DMS79 (cell line): ENCODE results near the gene FCAR.
"Not testable (repeated sequence)": the region's sequence is repeated elsewhere in the genome, so short reads cannot be mapped to it uniquely, and the experiment has no call there.

Source experiments
- DNase-seq: peaks from one replicate; lab custom pipeline; 2025; lab: John Stamatoyannopoulos, UW

Gene FCAR

DNA sequence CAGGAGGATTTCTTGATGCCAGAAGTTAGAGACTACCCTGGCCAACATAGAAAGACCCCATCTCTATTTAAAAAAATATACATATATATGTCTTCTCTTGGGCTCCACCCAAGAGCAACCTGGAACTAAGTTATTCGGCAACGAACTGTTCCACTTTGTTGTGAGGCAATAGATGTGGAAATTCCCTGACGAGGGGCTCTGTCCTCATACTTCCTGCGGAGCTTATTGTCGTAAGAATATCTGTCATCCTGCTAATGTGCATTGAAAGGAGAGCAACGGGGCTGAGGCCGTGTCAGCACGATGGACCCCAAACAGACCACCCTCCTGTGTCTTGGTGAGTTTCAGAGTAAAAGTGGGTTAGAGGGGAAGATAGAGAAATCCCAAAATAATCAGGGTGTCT lies at the start of gene FCAR:
Gene FCAR, plus strand, starts transcription at position 246 of the 400 bp plus-strand sequence. Its CDS starts 55 bp downstream, at position 301.
- no peak for DNase-seq

DNA sequence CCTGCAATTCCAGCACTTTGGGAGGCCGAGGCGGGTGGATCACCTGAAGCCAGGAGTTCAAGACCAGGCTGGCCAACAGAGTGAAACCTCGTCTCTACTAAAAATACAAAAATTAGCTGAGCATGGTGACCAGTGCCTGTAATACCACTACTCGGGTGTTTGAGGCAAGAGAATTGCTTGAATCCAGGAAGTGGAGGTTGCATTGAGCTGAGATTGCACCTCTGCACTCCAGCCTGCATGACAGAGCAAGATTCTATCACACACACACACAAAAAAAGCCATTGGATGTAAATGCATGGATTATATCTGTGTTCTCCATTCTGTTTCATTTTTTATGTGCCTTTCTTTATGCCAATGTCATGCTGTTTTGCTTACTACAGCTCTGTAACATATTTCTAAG lies 49.6 kb upstream of the FCAR start:
- not testable (repeated sequence) for DNase-seq

DNA sequence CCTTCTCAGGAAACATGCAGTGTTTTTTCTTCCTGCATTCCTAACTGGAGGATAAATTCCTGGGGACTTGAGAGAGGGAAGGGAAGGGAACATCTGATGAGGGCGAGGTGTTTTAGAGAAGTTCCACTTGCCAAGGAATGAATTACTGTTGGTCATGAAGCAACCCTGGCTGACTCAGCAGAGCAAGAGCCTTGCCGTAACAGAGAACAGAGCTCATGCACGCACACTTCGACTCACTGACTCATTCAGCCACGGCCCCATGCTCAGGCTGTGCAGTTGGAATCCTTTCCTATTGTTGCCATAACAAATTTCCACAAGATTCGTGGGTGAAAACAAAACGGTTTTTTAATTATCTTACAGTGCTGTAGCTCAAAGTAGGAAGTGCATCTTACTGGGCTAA lies 48.7 kb upstream of the FCAR start:
- not testable (repeated sequence) for DNase-seq

DNA sequence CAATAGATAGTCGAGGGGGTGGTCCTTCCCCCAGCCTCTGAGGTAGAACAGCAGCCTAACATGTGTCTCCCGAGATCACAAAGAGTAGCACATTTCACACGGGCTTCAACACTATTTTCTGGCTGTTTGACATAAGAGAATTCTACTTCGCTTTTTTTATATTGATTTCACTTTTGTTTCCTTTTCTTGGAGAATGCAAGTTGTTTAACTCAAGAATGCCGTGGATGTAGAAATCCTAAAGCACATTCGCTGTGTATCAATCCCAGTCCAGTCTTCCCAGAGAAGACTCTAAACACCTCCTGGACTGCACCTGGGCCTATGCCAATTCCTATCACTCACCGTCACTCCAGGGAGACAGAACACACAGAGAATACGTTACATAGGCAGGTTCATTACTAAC lies 46.0 kb upstream of the FCAR start:
- DNase-seq, result not testable (repeated sequence)

DNA sequence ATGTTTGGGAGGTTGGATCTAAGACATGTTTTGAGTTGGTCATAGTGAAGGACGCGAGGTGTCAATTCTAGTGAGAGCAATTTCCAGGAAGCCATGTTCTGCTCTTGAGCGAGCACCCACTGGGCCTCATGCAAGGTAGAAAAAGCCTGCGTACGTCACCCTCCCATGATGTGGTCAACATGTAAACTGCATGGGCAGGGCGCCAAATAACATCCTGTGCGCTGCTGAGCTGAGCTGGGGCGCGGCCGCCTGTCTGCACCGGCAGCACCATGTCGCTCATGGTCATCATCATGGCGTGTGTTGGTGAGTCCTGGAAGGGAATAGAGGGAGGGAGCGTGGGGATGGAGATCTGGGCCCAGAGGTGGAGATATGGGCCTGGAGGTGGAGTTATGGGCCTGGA lies 41.5 kb upstream of the FCAR start, which contains the start of gene KIR2DS4:
Gene KIR2DS4, plus strand, starts transcription at position 181 of the 400 bp plus-strand sequence.
- not testable (repeated sequence) for DNase-seq

DNA sequence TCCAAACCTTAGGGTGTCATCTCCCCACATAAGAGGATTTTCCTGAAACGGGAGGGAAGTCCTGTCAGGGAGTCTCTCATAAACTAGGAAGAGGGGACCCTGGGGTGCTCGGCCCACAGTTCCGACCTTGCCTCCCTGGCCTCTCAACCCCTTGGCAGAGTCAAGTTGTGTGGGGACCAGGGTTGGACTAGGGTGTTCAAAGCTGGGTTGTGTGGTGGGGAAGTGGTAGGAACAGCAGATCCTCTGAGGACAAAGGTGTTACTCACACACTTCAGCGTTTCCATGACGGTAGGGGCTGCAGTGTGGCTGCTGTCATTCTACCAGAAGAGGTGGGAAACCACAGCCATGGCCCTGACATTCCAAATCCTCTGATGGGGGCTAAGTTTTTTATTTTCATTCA lies 38.9 kb upstream of the FCAR start:
- DNase-seq, result not testable (repeated sequence)

DNA sequence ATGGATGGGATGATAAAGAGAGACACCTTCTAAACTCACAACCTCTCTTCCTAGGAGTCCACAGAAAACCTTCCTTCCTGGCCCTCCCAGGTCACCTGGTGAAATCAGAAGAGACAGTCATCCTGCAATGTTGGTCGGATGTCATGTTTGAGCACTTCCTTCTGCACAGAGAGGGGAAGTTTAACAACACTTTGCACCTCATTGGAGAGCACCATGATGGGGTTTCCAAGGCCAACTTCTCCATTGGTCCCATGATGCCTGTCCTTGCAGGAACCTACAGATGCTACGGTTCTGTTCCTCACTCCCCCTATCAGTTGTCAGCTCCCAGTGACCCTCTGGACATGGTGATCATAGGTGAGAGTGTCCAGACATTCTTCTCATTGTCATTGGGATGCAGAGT lies 36.5 kb upstream of the FCAR start:
- DNase-seq, result not testable (repeated sequence)

DNA sequence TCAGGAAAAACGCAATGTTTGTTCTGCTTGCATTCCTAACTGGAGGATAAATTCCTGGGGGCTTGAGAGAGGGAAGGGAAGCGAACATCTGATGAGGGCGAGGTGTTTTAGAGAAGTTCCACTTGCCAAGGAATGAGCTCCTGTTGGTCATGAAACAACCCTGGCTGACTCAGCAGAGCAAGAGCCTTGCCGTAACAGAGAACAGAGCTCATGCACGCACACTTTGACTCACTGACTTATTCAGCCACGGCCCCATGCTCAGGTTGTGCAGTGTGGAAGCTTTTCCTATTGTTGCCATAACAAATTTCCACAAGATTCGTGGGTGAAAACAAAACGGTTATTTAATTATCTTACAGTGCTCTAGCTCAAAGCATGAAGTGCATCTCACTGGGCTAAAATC lies 30.9 kb upstream of the FCAR start:
- not testable (repeated sequence) for DNase-seq

DNA sequence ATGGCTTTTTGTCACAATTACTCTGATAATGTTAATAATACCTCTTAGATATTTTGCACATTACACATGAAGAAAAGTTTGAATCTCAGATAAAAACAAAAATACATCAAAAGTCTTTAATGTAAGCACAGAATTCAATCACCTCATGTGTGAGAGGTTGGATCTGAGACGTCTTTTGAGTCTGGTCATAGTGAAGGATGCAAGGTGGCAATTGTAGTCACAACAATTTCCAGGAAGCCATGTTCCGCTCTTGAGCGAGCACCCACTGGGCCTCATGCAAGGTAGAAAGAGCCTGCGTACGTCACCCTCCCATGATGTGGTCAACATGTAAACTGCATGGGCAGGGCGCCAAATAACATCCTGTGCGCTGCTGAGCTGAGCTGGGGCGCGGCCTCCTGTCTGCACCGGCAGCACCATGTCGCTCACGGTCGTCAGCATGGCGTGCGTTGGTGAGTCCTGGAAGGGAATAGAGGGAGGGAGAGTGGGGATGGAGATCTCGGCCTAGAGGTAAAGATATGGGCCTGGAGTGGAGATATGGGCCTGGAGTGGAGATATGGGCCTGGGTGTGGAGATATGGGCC lies 23.9 kb upstream of the FCAR start, which contains the start of gene KIR3DL2:
Gene KIR3DL2, plus strand, starts transcription at position 383 of the 580 bp plus-strand sequence. Its CDS starts 33 bp downstream, at position 416.
- DNase-seq, result not testable (repeated sequence)

DNA sequence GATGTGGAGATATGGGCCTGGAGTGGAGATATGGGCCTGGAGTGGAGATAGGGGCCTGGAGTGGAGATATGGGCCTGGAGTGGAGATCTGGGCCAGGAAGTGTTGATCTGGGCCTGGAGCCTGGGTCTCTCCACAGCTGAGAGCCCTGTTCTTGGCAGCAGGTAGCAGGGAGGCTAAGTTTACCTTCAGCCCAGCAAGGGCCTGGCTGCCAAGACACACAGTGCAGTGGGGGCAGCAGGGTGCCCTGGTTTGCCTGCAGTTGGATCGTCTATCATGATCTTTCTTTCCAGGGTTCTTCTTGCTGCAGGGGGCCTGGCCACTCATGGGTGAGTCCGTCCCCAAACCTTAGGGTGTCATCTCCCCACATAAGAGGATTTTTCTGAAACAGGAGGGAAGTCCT lies 23.1 kb upstream of the FCAR start:
- DNase-seq, result no peak

DNA sequence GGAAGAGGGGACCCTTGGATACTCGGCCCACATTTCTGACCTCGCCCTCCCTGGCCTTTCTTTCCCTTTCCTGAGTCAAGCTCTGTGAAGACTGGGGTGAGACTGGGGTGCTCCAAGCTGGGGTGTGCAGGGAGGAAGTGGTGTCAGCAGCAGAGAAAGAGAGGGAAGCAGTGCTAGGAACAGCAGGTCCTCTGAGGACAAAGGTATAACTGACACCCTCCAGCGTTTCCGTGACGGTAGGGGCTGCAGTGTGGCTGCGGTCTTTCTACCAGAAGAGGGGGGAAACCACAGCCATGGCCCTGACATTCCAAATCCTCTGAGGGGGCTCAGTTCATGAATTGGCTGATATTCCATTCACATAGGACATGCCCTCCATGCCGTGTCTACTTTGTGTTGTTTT lies 22.7 kb upstream of the FCAR start:
- DNase-seq, result no peak

DNA sequence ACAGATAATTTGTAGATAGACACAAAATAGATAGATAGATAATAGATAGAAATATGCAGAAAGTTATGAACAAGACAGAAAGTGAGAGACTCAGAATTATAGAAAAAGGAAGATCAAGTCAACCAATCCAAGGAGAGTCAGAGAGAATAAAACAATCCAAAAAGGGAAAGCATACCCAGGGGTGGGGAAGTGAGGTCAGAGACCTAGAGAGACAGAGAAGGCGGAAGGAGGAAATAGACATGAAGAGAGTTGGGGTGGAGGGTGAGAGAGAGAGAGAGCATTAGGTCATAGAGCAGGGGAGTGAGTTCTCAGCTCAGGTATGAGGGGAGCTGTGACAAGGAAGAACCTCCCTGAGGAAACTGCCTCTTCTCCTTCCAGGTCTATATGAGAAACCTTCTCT lies 18.8 kb upstream of the FCAR start:
- not testable (repeated sequence) for DNase-seq

DNA sequence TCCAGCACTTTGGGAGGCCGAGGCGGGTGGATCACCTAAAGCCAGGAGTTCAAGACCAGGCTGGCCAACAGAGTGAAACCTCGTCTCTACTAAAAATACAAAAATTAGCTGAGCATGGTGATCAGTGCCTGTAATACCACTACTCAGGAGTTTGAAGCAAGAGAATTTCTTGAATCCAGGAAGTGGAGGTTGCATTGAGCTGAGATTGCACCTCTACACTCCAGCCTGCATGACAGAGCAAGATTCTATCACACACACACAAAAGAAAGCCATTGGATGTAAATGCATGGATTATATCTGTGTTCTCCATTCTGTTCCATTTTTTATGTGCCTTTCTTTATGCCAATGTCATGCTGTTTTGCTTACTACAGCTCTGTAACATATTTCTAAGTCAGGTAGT lies 15.6 kb upstream of the FCAR start:
- not testable (repeated sequence) for DNase-seq

DNA sequence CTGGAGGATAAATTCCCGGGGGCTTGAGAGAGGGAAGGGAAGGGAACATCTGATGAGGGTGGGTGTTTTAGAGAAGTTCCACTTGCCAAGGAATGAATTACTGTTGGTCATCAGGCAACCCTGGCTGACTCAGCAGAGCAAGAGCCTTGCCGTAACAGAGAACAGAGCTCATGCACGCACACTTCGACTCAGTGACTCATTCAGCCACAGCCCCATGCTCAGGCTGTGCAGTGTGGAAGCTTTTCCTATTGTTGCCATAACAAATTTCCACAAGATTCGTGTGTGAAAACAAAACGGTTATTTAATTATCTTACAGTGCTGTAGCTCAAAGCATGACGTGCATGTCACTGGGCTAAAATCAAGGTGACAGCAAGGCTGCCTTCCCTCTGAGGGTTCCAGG lies 14.6 kb upstream of the FCAR start:
- not testable (repeated sequence) for DNase-seq

DNA sequence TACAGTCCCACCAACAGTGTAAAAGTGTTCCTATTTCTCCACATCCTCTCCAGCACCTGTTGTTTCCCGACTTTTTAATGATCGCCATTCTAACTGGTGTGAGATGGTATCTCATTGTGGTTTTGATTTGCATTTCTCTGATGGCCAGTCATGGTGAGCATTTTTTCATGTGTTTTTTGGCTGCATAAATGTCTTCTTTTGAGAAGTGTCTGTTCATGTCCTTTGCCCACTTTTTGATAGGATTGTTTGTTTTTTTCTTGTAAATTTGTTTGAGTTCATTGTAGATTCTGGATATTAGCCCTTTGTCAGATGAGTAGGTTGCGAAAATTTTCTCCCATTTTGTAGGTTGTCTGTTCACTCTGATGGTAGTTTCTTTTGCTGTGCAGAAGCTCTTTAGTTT lies 10.6 kb upstream of the FCAR start:
- DNase-seq, result not testable (repeated sequence)

DNA sequence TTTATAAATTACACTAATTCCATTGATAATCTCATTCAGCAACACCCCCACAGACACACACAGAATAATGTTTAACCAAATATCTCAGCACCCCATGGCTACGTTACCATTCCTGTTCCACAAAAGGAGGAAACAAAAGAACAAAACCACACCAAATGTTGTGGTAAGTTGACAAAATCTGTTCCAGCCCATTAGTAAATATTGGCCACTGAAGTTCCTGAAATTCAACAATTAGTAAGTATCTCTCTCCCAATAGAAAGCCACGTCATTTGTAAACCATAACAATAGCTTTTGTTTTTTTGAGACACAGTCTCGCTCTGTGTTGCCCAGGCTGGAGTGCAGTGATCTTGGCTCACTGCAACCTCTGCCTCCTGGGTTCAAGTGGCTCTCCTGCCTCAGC lies 2.3 kb upstream of the FCAR start:
- no peak for DNase-seq

DNA sequence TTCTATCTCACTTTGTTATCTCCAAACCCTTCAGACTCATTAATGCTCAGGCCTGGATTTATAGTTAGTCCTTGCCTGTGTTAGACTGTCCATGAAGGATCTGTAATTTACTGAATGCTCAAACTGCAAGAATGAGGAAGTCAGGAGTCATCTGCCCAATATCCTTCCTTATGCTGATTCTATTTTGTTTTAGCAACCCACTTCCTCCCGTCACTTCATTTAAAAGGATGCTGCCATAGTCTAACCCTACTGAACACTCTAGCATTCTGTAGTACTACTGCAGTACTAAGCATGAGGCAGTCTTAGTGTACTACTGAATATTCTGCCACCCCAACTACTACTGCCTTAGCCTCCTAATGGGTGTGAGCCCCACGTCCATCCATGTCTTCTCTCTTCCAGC lies 1.5 kb downstream of the FCAR start:
- no peak for DNase-seq

DNA sequence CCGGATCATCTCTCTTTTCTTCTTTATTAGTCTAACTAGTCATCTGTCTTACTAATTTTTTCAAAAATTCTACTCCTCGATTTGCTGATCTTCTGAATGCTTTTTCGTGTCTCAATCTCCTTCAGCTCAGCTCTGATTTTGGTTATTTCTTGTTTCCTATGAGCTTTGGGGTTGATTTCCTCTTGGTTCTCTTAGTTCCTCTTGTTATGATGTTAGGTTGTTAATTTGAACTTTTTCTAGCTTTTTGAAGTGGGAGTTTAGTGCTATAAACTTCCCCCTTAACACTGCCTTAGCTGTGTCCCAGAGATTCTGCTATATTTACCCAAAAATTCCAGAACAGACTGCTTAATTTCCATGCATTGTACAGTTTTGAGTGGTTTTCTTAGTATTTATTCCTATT lies 3.4 kb downstream of the FCAR start:
- no peak for DNase-seq

DNA sequence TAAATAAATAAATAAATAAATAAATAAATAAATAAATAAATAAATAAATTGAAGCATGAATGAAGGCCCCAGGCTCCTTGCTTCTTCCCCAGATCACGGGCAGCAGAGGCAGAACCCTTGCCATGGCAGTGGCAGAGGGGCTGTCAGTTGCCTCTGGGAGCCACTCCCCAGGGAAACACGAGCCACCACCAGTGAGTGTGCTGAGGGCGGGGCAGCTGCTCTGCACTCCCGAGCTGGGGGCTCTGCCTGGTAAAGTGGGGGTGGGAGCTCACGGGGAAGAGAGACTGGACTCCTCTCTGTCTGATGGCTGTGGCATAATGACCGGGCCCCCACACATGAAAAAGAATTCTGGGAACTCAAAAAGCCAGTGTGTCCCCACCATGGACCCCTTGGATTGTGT lies 7.8 kb downstream of the FCAR start:
- no peak for DNase-seq

DNA sequence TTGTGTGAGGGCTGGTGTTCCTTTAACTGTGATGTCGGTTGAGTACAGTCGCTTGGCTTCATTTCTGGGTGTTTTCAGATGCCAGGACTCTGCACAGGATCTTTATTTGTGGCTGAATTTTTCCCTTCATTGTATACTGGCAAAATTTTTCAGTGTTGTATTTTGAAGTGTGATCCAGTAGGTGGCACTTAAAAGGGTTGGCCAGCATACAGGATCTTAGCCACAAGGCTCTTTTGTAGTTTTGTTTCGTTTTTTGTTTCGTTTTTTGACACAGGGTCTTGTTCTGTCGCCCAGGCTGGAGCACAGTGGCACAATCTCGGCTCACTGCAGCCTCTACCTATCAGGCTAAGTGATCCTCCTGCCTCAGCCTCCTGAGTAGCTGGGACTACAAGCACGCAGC lies 8.7 kb downstream of the FCAR start:
- no peak for DNase-seq

DNA sequence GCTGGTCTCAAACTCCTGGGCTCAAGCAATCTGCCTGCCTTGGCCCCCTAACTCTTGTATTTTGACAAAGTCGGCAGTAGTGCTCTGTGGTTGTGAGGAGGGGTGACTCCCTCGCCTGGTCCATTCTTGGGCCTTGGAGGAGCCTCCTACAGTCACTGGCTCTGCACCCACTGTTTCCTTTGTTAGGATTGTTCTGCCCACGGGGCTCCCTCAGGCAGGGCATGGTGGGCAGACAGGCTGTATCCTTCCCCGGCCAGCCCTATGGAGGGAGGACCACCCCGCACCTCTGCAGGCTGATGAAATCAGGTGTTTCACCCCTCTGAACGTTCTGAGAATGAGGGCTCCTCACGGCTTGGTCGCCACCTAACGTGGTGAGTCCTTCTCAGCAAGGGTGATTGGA lies 9.2 kb downstream of the FCAR start:
- no peak for DNase-seq

DNA sequence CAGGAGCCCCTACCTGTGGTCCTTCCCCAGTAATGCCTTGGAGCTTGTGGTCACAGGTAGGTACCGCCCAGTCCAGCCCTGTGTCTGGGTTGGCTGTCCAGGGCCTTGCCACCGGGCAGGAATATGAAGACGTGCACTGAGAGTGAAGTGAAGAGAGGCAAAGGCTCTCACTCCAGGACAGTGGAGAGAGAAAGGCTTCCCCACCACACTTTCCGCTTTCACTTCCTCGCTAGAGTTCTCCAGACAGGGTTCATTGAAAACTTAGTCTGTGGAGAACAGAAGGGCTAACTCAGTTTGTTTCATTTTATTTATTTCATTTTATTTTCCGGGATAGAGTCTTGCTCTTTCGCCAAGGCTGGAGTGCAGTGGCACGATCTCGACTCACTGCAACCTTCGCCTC lies 14.2 kb downstream of the FCAR start:
- DNase-seq, result no peak

DNA sequence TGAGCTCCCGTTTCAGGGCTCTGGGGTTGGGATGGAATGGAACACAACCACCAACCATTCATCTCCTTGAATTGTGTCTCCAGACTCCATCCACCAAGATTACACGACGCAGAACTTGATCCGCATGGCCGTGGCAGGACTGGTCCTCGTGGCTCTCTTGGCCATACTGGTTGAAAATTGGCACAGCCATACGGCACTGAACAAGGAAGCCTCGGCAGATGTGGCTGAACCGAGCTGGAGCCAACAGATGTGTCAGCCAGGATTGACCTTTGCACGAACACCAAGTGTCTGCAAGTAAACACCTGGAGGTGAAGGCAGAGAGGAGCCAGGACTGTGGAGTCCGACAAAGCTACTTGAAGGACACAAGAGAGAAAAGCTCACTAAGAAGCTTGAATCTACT lies 15.5 kb downstream of the FCAR start:
- DNase-seq, result no peak

DNA sequence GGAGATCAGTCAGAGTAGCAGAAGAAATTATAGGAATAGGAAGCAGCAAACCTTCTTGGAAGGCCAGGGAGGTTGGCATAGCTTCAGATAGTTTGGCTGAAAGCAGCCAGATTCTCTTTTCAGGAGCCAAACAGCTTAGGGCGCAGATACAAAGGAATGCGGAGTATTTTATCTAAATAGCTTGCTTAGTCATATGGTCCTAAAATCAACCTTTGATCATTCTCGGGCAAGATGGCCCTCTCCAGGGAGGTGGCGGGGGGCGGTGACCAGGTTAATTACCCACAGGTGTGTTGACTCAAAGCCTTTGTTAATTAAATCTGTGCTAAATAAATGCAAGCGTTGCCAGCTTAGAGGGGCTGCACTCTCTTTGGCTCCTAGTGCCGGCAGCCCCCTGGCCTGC lies 19.4 kb downstream of the FCAR start:
- DNase-seq, result no peak
